Mammary epithelial cell (primary cell): ENCODE measurements around the gene CALHM4.

ENCODE experiments used
- CTCF ChIP-seq, 2 donors: IDR thresholded peaks in 1 of 2; conservative IDR thresholded peaks in 1 of 2; 2 replicates each; pipeline ENCODE4 v1.5.1; 2011 to 2012; ENCODE audit warnings: inconsistent platforms in 2 of 2, low read length in 2 of 2, mild to moderate bottlenecking in 2 of 2, control low read depth in 1 of 2, low read depth in 1 of 2; ENCODE audit not compliant: insufficient read depth in 1 of 2; ENCODE audit errors: extremely low read depth in 1 of 2
- EZH2 ChIP-seq: IDR thresholded peaks from 2 replicates; pipeline ENCODE4 v1.6.1; 2012; ENCODE audit warnings: low read length, inconsistent platforms, borderline replicate concordance

GRCh38 chr6:116542426-116542825 lies 11.1 kb upstream of the CALHM4 start:
- TF ChIP-seq CTCF (conservative IDR thresholded peaks at IDR 0.05 in 1 of 2, IDR thresholded peaks at IDR 0.05 in 1 of 2; ENCODE audit: extremely low read depth in 1 of 2, insufficient read depth in 1 of 2, low read depth in 1 of 2, low read length in 2 of 2) (no peak), EZH2 (no peak)
